HPDE6-E6E7 (cell line): ENCODE results near the gene CCR4.
"Not testable (repeated sequence)": the region's sequence is repeated elsewhere in the genome, so short reads cannot be mapped to it uniquely, and the experiment has no call there.

Source experiments
- DNase-seq: peaks from one replicate; pipeline ENCODE4 v3.0.0; 2011; ENCODE audit warnings: missing footprints; ENCODE audit errors: extremely low spot score

Gene CCR4

GRCh38 chr3:32952369-32953077, 1.1 kb downstream of the CCR4 start:
- no peak for DNase-seq

GRCh38 chr3:32954506-32954905, 3.1 kb downstream of the CCR4 start:
- no peak for DNase-seq

GRCh38 chr3:32956750-32957570, 5.5 kb downstream of the CCR4 start:
- DNase-seq = no peak

GRCh38 chr3:32958509-32958908, 7.1 kb downstream of the CCR4 start:
- DNase-seq = no peak

- no peak for DNase-seq
Observed at GRCh38 chr3:32959371-32959770, 7.9 kb downstream of the CCR4 start.

GRCh38 chr3:32960404-32961170, 9.1 kb downstream of the CCR4 start:
- DNase-seq = no peak

- no peak for DNase-seq
Observed at GRCh38 chr3:32961189-32961715, 9.8 kb downstream of the CCR4 start.

GRCh38 chr3:32963871-32964270, 12.4 kb downstream of the CCR4 start:
- no peak for DNase-seq

- not testable (repeated sequence) for DNase-seq
Observed at GRCh38 chr3:32964781-32965180, 13.3 kb downstream of the CCR4 start.

GRCh38 chr3:32965617-32966213, 14.3 kb downstream of the CCR4 start:
- DNase-seq = not testable (repeated sequence)

GRCh38 chr3:32966627-32967026, 15.2 kb downstream of the CCR4 start:
- not testable (repeated sequence) for DNase-seq

- DNase-seq = no peak
Observed at GRCh38 chr3:32968166-32968919, 16.9 kb downstream of the CCR4 start.

- DNase-seq = no peak
Observed at GRCh38 chr3:32968920-32969389, 17.5 kb downstream of the CCR4 start.

GRCh38 chr3:32969656-32970055, 18.2 kb downstream of the CCR4 start:
- DNase-seq = no peak

GRCh38 chr3:32971291-32971690, 19.8 kb downstream of the CCR4 start:
- not testable (repeated sequence) for DNase-seq

- no peak for DNase-seq
Observed at GRCh38 chr3:32972482-32973146, 21.2 kb downstream of the CCR4 start.

GRCh38 chr3:32973982-32974381, 22.5 kb downstream of the CCR4 start:
- DNase-seq = no peak

GRCh38 chr3:32975891-32976595, 24.6 kb downstream of the CCR4 start:
- no peak for DNase-seq

- DNase-seq = no peak
Observed at GRCh38 chr3:32977861-32978260, 26.4 kb downstream of the CCR4 start.

GRCh38 chr3:32978331-32978730, 26.9 kb downstream of the CCR4 start:
- DNase-seq = no peak
